ENCODE data around the gene CCRL2. TPM values are rescaled to one million over a fixed set of nuclear protein-coding genes. Genes with fewer than 3 reads are reported as not detected.

CCRL2 gene
- total and polyA plus RNA-seq, 5 donors from 2014 or later = 1.4 to 10.6 (median 2.0) TPM

GRCh38 chr3:46393554-46394434, 13.3 kb upstream of the CCRL2 start:
- no peak for ATAC-seq (ENCODE audit: low read depth in 2 of 2)
- Histone ChIP-seq H3K9me3 (ENCODE audit: control insufficient read depth in 2 of 2, low read length in 2 of 2) (no peaks in the 10 kb centered on the region), H3K4me1 (ENCODE audit: control insufficient read depth, insufficient read depth, low read length, poor library complexity, severe bottlenecking) (no peaks in the 10 kb centered on the region), H3K27ac (ENCODE audit: insufficient read depth, low read length, poor library complexity, severe bottlenecking) (no peak overlapping the region), H3K36me3 (ENCODE audit: control insufficient read depth, insufficient read depth, low read length) (no peaks in the 10 kb centered on the region), H3K4me3 (ENCODE audit: low read depth, low read length) (no peak overlapping the region), H3K27me3 (ENCODE audit: control insufficient read depth, insufficient read depth, low read length) (no peaks in the 10 kb centered on the region)
- Mint-ChIP-seq H3K4me3 (no peak overlapping the region), H3K4me1 (peaks cover 0 to 2% (median 0%) of the 10 kb centered on the region in 4 donors), H3K27ac (no peak overlapping the region), H3K27me3 (no peaks in the 10 kb centered on the region), H3K9me3 (no peaks in the 10 kb centered on the region), H3K36me3 (no peaks in the 10 kb centered on the region)
- no peak for DNase-seq

GRCh38 chr3:46395210-46395661, 11.8 kb upstream of the CCRL2 start:
- Histone ChIP-seq H3K27me3 (ENCODE audit: control insufficient read depth, insufficient read depth, low read length) (no peaks in the 10 kb centered on the region), H3K36me3 (ENCODE audit: control insufficient read depth, insufficient read depth, low read length) (no peaks in the 10 kb centered on the region), H3K4me3 (ENCODE audit: low read depth, low read length) (no peak overlapping the region), H3K4me1 (ENCODE audit: control insufficient read depth, insufficient read depth, low read length, poor library complexity, severe bottlenecking) (no peaks in the 10 kb centered on the region), H3K9me3 (ENCODE audit: control insufficient read depth in 2 of 2, low read length in 2 of 2) (no peaks in the 10 kb centered on the region), H3K27ac (ENCODE audit: insufficient read depth, low read length, poor library complexity, severe bottlenecking) (no peak overlapping the region)
- Mint-ChIP-seq H3K4me1 (peaks cover 0 to 2% (median 0%) of the 10 kb centered on the region in 4 donors), H3K4me3 (no peak overlapping the region), H3K9me3 (no peaks in the 10 kb centered on the region), H3K36me3 (no peaks in the 10 kb centered on the region), H3K27me3 (no peaks in the 10 kb centered on the region), H3K27ac (no peak overlapping the region)
- DNase-seq (peak in 1 of 3 donors; percentile 14), ATAC-seq (ENCODE audit: low read depth in 2 of 2) (no peak)

DNA sequence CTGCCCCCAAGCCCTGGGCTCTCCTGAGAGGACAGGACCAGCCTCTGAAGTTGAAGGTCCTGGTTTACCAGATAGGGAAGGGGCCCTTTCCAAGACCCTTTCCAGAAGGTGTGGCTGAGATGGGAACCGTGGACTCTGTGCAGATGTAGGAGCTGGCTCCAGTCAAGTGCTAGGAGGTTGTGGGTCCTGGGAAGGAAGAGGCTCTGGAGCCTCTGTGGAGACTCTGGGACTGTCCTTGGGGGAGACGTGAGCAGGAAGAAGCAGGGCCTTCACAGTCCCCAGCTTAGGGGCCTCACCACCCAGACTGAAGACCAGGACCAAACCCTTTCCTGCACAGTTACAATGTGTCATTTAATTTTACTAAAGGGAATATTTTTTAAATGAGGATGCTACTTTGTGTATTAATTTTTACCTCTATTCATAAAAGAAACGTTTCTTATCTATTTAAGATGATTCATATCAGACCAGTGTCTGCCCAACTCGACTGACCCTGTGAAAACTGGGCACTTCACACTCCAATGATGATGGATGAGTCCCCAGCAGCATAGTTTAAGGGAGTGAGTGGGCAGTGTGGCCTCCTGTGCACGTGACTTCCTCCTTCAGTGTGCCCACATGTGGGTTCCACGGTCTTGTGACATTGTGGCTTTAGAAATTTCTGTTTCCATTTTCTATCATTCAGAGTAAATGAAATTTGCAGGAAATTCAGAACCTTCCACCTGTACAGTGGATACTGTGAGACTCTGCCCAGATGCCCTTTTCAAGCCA, 11.1 kb upstream of the CCRL2 start:
- Mint-ChIP-seq H3K4me1 (peaks cover 0 to 2% (median 0%) of the 10 kb centered on the region in 4 donors), H3K36me3 (no peaks in the 10 kb centered on the region), H3K9me3 (no peaks in the 10 kb centered on the region), H3K4me3 (no peak overlapping the region), H3K27ac (peak overlapping the region in 1 of 3 donors; percentile 67), H3K27me3 (no peaks in the 10 kb centered on the region)
- ATAC-seq (ENCODE audit: low read depth in 2 of 2) (peak in 1 of 2 donors; percentile 37), DNase-seq (no peak)
- H3K4me1 ChIP-seq (ENCODE audit: control insufficient read depth, insufficient read depth, low read length, poor library complexity, severe bottlenecking) = no peaks in the 10 kb centered on the region
- H3K4me3 ChIP-seq (ENCODE audit: low read depth, low read length) = no peak overlapping the region
- H3K9me3 ChIP-seq (ENCODE audit: control insufficient read depth in 2 of 2, low read length in 2 of 2) = no peaks in the 10 kb centered on the region
- no peaks in the 10 kb centered on the region for H3K27me3 ChIP-seq (ENCODE audit: control insufficient read depth, insufficient read depth, low read length)
- no peaks in the 10 kb centered on the region for H3K36me3 ChIP-seq (ENCODE audit: control insufficient read depth, insufficient read depth, low read length)
- no peak overlapping the region for H3K27ac ChIP-seq (ENCODE audit: insufficient read depth, low read length, poor library complexity, severe bottlenecking)

- H3K27me3 Mint-ChIP-seq = peaks cover 2% of the 10 kb centered on the region
- H3K4me1 Mint-ChIP-seq = peaks cover 0 to 2% (median 0%) of the 10 kb centered on the region in 4 donors
- ATAC-seq (ENCODE audit: low read depth in 2 of 2) = no peak
- H3K4me3 Mint-ChIP-seq = no peak overlapping the region
- Histone ChIP-seq H3K27ac (ENCODE audit: insufficient read depth, low read length, poor library complexity, severe bottlenecking) (no peak overlapping the region), H3K4me3 (ENCODE audit: low read depth, low read length) (no peak overlapping the region), H3K9me3 (ENCODE audit: control insufficient read depth in 2 of 2, low read length in 2 of 2) (no peaks in the 10 kb centered on the region), H3K27me3 (ENCODE audit: control insufficient read depth, insufficient read depth, low read length) (no peaks in the 10 kb centered on the region), H3K36me3 (ENCODE audit: control insufficient read depth, insufficient read depth, low read length) (no peaks in the 10 kb centered on the region), H3K4me1 (ENCODE audit: control insufficient read depth, insufficient read depth, low read length, poor library complexity, severe bottlenecking) (no peaks in the 10 kb centered on the region)
- H3K9me3 Mint-ChIP-seq = no peaks in the 10 kb centered on the region
- H3K27ac Mint-ChIP-seq = no peak overlapping the region
- no peak for DNase-seq
- H3K36me3 Mint-ChIP-seq = no peaks in the 10 kb centered on the region
Measured at GRCh38 chr3:46397111-46397510, 9.9 kb upstream of the CCRL2 start.

DNA sequence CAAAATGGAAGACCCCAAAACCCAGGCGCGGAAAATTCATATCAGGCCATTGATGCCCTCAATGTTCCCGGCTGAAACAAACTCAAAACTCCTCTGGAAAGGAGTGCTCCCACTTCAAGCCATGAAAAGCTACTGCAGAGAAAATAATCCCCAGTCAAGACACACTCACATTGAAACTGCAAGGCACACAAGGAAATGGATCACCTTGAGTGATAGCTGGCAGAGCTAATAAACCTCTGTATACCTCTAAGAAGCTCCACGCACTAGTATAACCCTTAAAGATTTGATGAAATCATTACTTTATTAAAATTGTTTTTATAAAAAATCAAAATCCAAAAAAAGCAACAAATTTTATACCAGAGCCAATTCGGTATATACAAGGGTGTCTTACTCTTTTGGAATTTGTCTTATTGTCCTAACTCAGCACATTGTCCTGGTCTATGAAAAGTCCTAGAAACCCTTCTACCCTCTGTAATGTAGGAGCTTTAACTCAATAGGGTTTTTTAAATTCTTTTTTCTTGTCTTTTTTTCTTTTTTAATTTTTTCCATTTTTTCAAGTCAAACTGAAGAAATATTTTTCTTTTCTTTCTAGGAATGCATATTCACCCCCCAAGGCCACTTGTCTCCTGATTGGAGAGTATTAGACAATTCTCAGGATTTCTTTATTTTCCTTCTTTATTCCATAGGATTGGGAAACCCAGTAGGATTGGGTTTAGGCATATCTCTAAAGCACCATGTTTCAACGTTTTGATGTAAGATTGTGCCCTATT, 8.7 kb upstream of the CCRL2 start:
- Mint-ChIP-seq H3K9me3 (peaks cover 0 to 4% (median 0%) of the 10 kb centered on the region in 7 donors), H3K4me1 (peaks cover 0 to 2% (median 0%) of the 10 kb centered on the region in 4 donors), H3K36me3 (no peaks in the 10 kb centered on the region), H3K27ac (no peak overlapping the region), H3K4me3 (no peak overlapping the region), H3K27me3 (peaks cover 13% of the 10 kb centered on the region)
- DNase-seq (no peak), ATAC-seq (ENCODE audit: low read depth in 2 of 2) (no peak)
- no peaks in the 10 kb centered on the region for H3K36me3 ChIP-seq (ENCODE audit: control insufficient read depth, insufficient read depth, low read length)
- no peak overlapping the region for H3K27ac ChIP-seq (ENCODE audit: insufficient read depth, low read length, poor library complexity, severe bottlenecking)
- no peaks in the 10 kb centered on the region for H3K9me3 ChIP-seq (ENCODE audit: control insufficient read depth in 2 of 2, low read length in 2 of 2)
- no peak overlapping the region for H3K4me3 ChIP-seq (ENCODE audit: low read depth, low read length)
- H3K27me3 ChIP-seq (ENCODE audit: control insufficient read depth, insufficient read depth, low read length) = no peaks in the 10 kb centered on the region
- no peaks in the 10 kb centered on the region for H3K4me1 ChIP-seq (ENCODE audit: control insufficient read depth, insufficient read depth, low read length, poor library complexity, severe bottlenecking)

- no peak overlapping the region for H3K4me3 Mint-ChIP-seq
Measured at GRCh38 chr3:46399098-46399497, 8.0 kb upstream of the CCRL2 start.

DNA sequence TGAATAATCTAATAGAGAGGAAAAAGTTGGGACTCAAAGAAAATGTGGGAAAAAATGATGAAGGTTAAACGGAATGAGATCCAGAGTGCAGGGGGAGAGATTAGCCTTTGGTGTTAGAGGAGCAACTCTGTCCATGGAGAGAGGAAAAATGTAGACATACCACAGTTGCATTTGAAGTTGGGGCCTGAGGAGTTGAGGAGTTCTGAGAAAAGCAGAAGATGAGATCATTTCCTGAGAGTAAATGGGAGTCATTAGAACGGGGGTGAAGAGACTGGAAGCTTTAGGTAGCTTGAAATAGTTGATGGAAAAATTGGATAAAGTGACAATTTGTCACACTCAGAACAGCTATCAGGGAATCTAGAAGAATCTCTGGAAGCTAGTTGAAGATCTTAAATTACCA, 7.5 kb upstream of the CCRL2 start:
- Mint-ChIP-seq H3K27me3 (peaks cover 13% of the 10 kb centered on the region), H3K4me1 (peaks cover 0 to 2% (median 0%) of the 10 kb centered on the region in 4 donors), H3K36me3 (no peaks in the 10 kb centered on the region), H3K27ac (no peak overlapping the region), H3K9me3 (peaks cover 0 to 4% (median 0%) of the 10 kb centered on the region in 7 donors), H3K4me3 (no peak overlapping the region)
- no peak for ATAC-seq (ENCODE audit: low read depth in 2 of 2)
- Histone ChIP-seq H3K27ac (ENCODE audit: insufficient read depth, low read length, poor library complexity, severe bottlenecking) (no peak overlapping the region), H3K4me1 (ENCODE audit: control insufficient read depth, insufficient read depth, low read length, poor library complexity, severe bottlenecking) (no peaks in the 10 kb centered on the region), H3K9me3 (ENCODE audit: control insufficient read depth in 2 of 2, low read length in 2 of 2) (no peaks in the 10 kb centered on the region), H3K27me3 (ENCODE audit: control insufficient read depth, insufficient read depth, low read length) (no peaks in the 10 kb centered on the region), H3K36me3 (ENCODE audit: control insufficient read depth, insufficient read depth, low read length) (no peaks in the 10 kb centered on the region), H3K4me3 (ENCODE audit: low read depth, low read length) (no peak overlapping the region)
- DNase-seq = no peak

More at GRCh38 chr3:46399098-46399497, 8.0 kb upstream of the CCRL2 start:
- Mint-ChIP-seq H3K9me3 (peaks cover 0 to 4% (median 0%) of the 10 kb centered on the region in 7 donors), H3K4me1 (peaks cover 0 to 2% (median 0%) of the 10 kb centered on the region in 4 donors), H3K36me3 (no peaks in the 10 kb centered on the region), H3K27ac (no peak overlapping the region), H3K27me3 (peaks cover 13% of the 10 kb centered on the region)
- ATAC-seq (ENCODE audit: low read depth in 2 of 2) (no peak), DNase-seq (no peak)
- Histone ChIP-seq H3K4me1 (ENCODE audit: control insufficient read depth, insufficient read depth, low read length, poor library complexity, severe bottlenecking) (no peaks in the 10 kb centered on the region), H3K27ac (ENCODE audit: insufficient read depth, low read length, poor library complexity, severe bottlenecking) (no peak overlapping the region), H3K4me3 (ENCODE audit: low read depth, low read length) (no peak overlapping the region), H3K9me3 (ENCODE audit: control insufficient read depth in 2 of 2, low read length in 2 of 2) (no peaks in the 10 kb centered on the region), H3K27me3 (ENCODE audit: control insufficient read depth, insufficient read depth, low read length) (no peaks in the 10 kb centered on the region), H3K36me3 (ENCODE audit: control insufficient read depth, insufficient read depth, low read length) (no peaks in the 10 kb centered on the region)

Measured in CD4-positive, CD25-positive, alpha-beta regulatory T cell (primary cell).